Measurements from ENCODE around the gene PPP2R5B. TPM values are rescaled to one million over a fixed set of nuclear protein-coding genes. Genes with fewer than 3 reads are reported as not detected.

Gene PPP2R5B
- total RNA-seq, 2 experiments from 2014 or later: 16.8 to 18.3 TPM

- Mint-ChIP-seq H3K9me3 (no peaks in the 10 kb centered on the region), H3K36me3 (ENCODE audit: low read depth) (no peaks in the 10 kb centered on the region), H3K4me1 (ENCODE audit: low read depth) (no peaks in the 10 kb centered on the region), H3K27me3 (peaks cover 8% of the 10 kb centered on the region), H3K4me3 (no peak overlapping the region), H3K27ac (no peak overlapping the region)
- ATAC-seq (ENCODE audit: poor library complexity) (no peak), DNase-seq (no peak)
- H3K27me3 ChIP-seq (ENCODE audit: control insufficient read depth in 1 of 2, insufficient read depth in 2 of 2, low read length in 2 of 2): peaks cover 0 to 8% of the 10 kb centered on the region in 2 experiments
- H3K36me3 ChIP-seq (ENCODE audit: insufficient read depth, low read length): no peaks in the 10 kb centered on the region
- H3K4me1 ChIP-seq (ENCODE audit: insufficient read depth, low read length): no peaks in the 10 kb centered on the region
- no peak overlapping the region for H3K27ac ChIP-seq (ENCODE audit: low read depth in 1 of 2, low read length in 2 of 2)
- intact Hi-C loops (cut with DNase I, micrococcal nuclease): no loop called here
- CTCF ChIA-PET: interaction anchor here (0.5 kb wide), 1 partner anchor 27 kb away, joined by 3 read pairs; no protein-coding TSS in a partner anchor
- POLR2A ChIA-PET: interaction anchor here (1.0 kb wide), 1 partner anchor 11 kb away, joined by 3 read pairs; the partner anchor contains the start of gene MAJIN
- no peaks in the 10 kb centered on the region for H3K9me3 ChIP-seq (ENCODE audit: control insufficient read depth in 1 of 2, insufficient read depth in 1 of 2, low read length in 2 of 2)
- no peak for TF ChIP-seq CTCF (IDR thresholded peaks at IDR 0.05)
- no peak overlapping the region for H3K4me3 ChIP-seq (ENCODE audit: low read length)
Observed at GRCh38 chr11:64960719-64961118, 36.2 kb downstream of the PPP2R5B start.

GRCh38 chr11:64963072-64963631 lies 38.7 kb downstream of the PPP2R5B start:
- no peak overlapping the region for H3K4me3 ChIP-seq (ENCODE audit: low read length)
- CTCF ChIA-PET: no interaction called here

DNA sequence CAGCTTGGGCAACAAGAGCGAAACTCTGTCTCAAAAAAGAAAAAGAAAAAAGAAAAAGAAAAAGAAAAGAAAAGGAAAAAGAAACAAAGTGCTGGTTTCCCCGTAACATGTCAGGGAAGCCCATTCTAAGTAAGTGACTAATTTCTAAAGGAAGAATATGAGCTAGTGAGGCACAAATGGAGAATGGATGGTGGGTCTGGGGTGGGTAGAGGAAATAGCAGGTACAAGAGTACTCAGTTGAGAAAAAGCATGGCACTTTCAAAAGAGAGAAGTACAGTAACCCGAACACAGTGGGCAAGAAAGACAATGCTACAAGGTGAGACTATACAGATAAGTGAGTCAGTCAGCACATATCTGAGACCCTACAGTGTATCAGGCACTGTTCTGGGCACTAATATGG lies 42.9 kb downstream of the PPP2R5B start:
- Histone ChIP-seq H3K36me3 (ENCODE audit: insufficient read depth, low read length) (no peaks in the 10 kb centered on the region), H3K9me3 (ENCODE audit: control insufficient read depth in 1 of 2, insufficient read depth in 1 of 2, low read length in 2 of 2) (no peaks in the 10 kb centered on the region), H3K27me3 (ENCODE audit: control insufficient read depth in 1 of 2, insufficient read depth in 2 of 2, low read length in 2 of 2) (no peaks in the 10 kb centered on the region), H3K27ac (ENCODE audit: low read depth in 1 of 2, low read length in 2 of 2) (no peak overlapping the region), H3K4me1 (ENCODE audit: insufficient read depth, low read length) (peaks cover 19% of the 10 kb centered on the region), H3K4me3 (ENCODE audit: low read length) (no peak overlapping the region)
- CTCF ChIA-PET: no interaction called here
- POLR2A ChIA-PET: no interaction called here
- TF ChIP-seq CTCF (IDR thresholded peaks at IDR 0.05): no peak
- ATAC-seq (ENCODE audit: poor library complexity) (no peak), DNase-seq (no peak)
- no peaks in the 10 kb centered on the region for H3K27me3 Mint-ChIP-seq
- H3K4me1 Mint-ChIP-seq (ENCODE audit: low read depth): peaks cover 25% of the 10 kb centered on the region
- no peak overlapping the region for H3K4me3 Mint-ChIP-seq
- H3K27ac Mint-ChIP-seq: no peak overlapping the region
- H3K9me3 Mint-ChIP-seq: no peaks in the 10 kb centered on the region
- no peaks in the 10 kb centered on the region for H3K36me3 Mint-ChIP-seq (ENCODE audit: low read depth)
- intact Hi-C loops (cut with DNase I, micrococcal nuclease): no loop called here

More at GRCh38 chr11:64963072-64963631, 38.7 kb downstream of the PPP2R5B start:
- Mint-ChIP-seq H3K27me3 (peaks cover 8% of the 10 kb centered on the region), H3K36me3 (ENCODE audit: low read depth) (no peaks in the 10 kb centered on the region), H3K9me3 (no peaks in the 10 kb centered on the region), H3K4me1 (ENCODE audit: low read depth) (no peaks in the 10 kb centered on the region), H3K4me3 (no peak overlapping the region), H3K27ac (no peak overlapping the region)
- H3K27me3 ChIP-seq (ENCODE audit: control insufficient read depth in 1 of 2, insufficient read depth in 2 of 2, low read length in 2 of 2): peaks cover 0 to 8% of the 10 kb centered on the region in 2 experiments
- no peaks in the 10 kb centered on the region for H3K4me1 ChIP-seq (ENCODE audit: insufficient read depth, low read length)
- no peak for ATAC-seq (ENCODE audit: poor library complexity)
- no peak for TF ChIP-seq CTCF (IDR thresholded peaks at IDR 0.05)
- DNase-seq: no peak
- POLR2A ChIA-PET: no interaction called here
- no peak overlapping the region for H3K27ac ChIP-seq (ENCODE audit: low read depth in 1 of 2, low read length in 2 of 2)
- intact Hi-C loops (cut with DNase I, micrococcal nuclease): no loop called here
- H3K36me3 ChIP-seq (ENCODE audit: insufficient read depth, low read length): no peaks in the 10 kb centered on the region
- no peaks in the 10 kb centered on the region for H3K9me3 ChIP-seq (ENCODE audit: control insufficient read depth in 1 of 2, insufficient read depth in 1 of 2, low read length in 2 of 2)
